ENCODE measurements around the gene SLC9A7. TPM values are rescaled to one million over a fixed set of nuclear protein-coding genes. Genes with fewer than 3 reads are reported as not detected.
"Not testable (repeated sequence)": the region's sequence is repeated elsewhere in the genome, so short reads cannot be mapped to it uniquely, and the experiment has no call there.

Gene SLC9A7
- polyA plus RNA-seq (2012; ENCODE audit: low read depth, missing spikeins): 15.0 TPM

DNA sequence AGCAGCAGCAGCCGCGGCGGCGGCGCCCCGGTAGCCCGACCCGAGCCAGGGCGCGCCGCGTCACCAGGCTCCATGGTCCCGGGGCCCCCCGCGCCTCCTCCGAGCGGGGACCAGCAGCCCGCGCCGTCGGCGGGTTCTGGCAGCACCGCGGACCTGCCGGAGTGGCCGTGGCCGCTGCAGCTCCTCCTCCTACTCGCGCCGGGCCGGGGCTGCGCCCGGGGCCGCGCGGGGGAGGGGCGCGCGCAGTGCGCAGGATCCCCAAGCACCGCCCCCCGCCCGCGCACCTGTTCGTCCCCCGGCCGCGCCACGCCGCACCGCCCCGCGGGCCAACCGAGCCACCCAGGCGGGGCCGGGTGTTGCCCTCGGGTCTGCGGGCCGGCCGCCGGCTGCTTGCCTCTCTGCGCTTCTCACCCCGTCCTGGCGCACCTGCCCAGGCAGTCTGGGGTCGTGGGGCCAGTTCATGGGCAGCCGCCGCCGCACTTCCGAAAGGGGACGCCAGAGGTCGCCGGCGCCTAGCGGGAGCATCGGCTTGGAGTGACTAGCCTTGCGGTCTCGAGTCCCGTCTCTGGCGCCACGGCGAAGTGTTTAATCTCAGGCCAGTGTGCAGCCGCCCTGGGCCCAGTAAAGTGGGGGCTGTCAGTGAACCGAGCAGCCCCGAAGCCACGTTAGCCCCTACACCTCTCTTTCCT, at the start of gene SLC9A7:
Gene SLC9A7, minus strand, starts transcription at position 163 of the 689 bp plus-strand sequence. Its CDS starts 89 bp downstream, at position 74.
- FAIRE-seq: peak; percentile 97
- peak; percentile 31 for DNase-seq (ENCODE audit: insufficient read length, low spot score)
- TF ChIP-seq PAX5 (IDR thresholded peaks at IDR 0.05; ENCODE audit: insufficient read depth, low read length, severe bottlenecking): peak; percentile 2
- TF ChIP-seq POLR2A (IDR thresholded peaks at IDR 0.05; ENCODE audit: low read depth, low read length): no peak

DNA sequence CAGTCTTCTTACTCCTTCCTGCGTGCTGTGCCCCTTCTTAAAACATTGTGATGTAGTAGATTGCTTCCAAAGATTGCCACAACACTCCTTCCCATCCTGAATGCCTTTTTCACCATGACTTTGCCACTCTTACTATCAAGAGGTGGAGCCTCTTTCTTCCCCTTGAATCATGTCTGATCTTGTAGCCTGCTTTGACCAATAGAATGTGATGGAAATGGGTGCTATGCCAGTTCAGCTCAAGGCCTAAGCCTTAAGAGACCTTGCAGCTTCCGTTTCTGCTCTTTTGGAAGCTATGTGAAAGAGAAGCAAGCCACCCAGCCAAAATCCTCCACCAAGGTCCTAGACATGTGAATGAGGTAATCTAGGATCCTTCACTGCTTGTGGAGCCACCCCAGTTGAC, 46.4 kb upstream of the SLC9A7 start:
- FAIRE-seq (no peak), DNase-seq (ENCODE audit: insufficient read length, low spot score) (no peak)
- TF ChIP-seq SPI1 (IDR thresholded peaks at IDR 0.05; ENCODE audit: low read depth, low read length): no peak
- no peak for TF ChIP-seq PAX5 (IDR thresholded peaks at IDR 0.05; ENCODE audit: insufficient read depth, low read length, severe bottlenecking)
- TF ChIP-seq POLR2A (IDR thresholded peaks at IDR 0.05; ENCODE audit: low read depth, low read length): no peak
- TF ChIP-seq POLR2AphosphoS5 (IDR thresholded peaks at IDR 0.05; ENCODE audit: low read depth, low read length): no peak
- TF ChIP-seq POU2F2 (IDR thresholded peaks at IDR 0.05; ENCODE audit: low read depth, low read length): no peak
- TF ChIP-seq TAF1 (IDR thresholded peaks at IDR 0.05; ENCODE audit: low read depth, low read length): no peak

DNA sequence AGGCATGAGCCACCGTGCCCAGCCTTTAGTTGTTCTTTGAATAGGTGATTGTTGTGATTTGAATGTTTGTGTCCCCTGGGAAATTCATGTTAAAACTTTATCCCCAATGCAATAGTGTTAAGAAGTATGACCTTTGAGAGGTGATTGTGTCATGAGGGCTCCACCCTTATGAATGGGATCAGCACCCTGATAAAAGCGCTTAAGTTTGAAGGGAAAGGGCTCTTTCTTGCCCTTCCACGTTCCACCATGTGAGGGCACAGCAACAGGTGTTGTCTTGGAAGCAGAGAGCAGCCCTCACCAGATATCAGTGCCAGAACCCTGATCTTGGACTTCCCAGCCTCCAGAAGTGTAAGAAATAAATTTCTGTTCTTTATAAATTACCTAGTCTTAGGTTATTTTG, 44.2 kb upstream of the SLC9A7 start:
- no peak for DNase-seq (ENCODE audit: insufficient read length, low spot score)
- no peak for FAIRE-seq
- TF ChIP-seq POU2F2 (IDR thresholded peaks at IDR 0.05; ENCODE audit: low read depth, low read length) (no peak), SPI1 (IDR thresholded peaks at IDR 0.05; ENCODE audit: low read depth, low read length) (no peak), TAF1 (IDR thresholded peaks at IDR 0.05; ENCODE audit: low read depth, low read length) (no peak), PAX5 (IDR thresholded peaks at IDR 0.05; ENCODE audit: insufficient read depth, low read length, severe bottlenecking) (no peak)

DNA sequence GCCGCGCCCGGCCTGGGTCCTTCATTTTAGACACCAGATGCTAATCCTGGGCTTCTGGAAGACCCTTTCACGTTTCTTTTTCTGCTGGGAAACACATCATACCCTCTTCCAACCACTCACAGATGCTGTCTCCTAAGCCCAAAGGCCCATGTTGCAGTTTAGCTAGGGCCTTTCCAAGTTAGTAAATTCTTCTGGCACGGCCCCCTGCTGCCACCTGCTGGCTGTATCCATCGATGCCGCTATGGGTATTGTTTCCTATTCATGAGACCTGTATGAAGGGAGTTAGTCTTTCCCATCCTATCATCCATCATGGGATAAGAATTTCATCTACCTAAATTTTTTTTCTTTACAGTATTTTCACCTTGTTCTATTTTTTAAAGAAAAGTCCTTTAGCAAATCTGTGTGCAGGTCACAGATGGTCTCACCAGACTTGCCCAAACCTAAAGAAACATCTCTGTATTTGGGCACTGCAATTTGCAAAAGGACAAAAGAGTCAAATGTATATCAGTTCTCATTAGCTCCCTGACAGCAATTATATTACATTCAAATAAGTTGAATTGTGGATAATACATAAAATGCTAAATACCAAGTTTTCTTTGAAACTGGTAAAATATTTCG, 37.8 kb upstream of the SLC9A7 start:
- FAIRE-seq (peak; percentile 73), DNase-seq (ENCODE audit: insufficient read length, low spot score) (peak; percentile 13)
- no peak for TF ChIP-seq POLR2A (IDR thresholded peaks at IDR 0.05; ENCODE audit: low read depth, low read length)
- TF ChIP-seq POLR2AphosphoS5 (IDR thresholded peaks at IDR 0.05; ENCODE audit: low read depth, low read length): no peak
- no peak for TF ChIP-seq SPI1 (IDR thresholded peaks at IDR 0.05; ENCODE audit: low read depth, low read length)
- no peak for TF ChIP-seq POU2F2 (IDR thresholded peaks at IDR 0.05; ENCODE audit: low read depth, low read length)
- TF ChIP-seq PAX5 (IDR thresholded peaks at IDR 0.05; ENCODE audit: insufficient read depth, low read length, severe bottlenecking): no peak

DNA sequence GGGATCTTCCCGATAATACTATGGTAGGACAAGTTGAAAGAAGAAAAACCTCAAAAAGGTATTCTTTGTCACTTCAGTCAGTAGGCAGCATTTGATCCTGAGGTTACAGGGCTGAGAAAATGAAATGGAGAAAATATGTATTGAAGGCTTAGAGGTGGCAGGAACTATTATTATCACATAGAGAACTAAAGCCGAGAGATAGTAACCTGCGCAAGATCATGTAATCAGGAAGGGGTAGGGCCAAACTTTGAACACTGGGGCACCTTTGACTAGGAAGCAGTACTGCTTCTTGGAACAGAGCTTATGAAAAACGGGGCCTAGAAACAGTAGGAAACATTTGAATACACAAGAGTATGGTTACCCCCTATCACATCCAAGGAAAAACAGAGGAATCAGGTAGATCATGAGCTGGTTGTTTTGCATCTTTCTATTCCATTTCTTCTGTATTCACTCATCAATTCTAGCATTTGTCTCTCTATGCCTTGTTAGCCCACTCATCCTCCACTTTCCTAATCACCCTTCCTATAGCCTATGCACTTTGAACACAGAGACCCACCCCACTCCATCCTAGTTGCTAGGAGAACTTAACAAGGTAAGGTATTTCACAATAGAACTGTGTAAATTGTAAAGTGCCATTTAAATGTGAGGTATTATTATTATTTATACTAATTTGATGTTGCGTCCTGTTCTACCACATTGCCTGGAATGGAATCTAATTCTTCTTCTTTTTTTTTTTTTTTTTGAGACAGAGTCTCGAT, 34.6 kb upstream of the SLC9A7 start:
- DNase-seq (ENCODE audit: insufficient read length, low spot score) (no peak), FAIRE-seq (no peak)
- TF ChIP-seq POLR2A (IDR thresholded peaks at IDR 0.05; ENCODE audit: low read depth, low read length) (no peak), POU2F2 (IDR thresholded peaks at IDR 0.05; ENCODE audit: low read depth, low read length) (no peak), TAF1 (IDR thresholded peaks at IDR 0.05; ENCODE audit: low read depth, low read length) (no peak)

DNA sequence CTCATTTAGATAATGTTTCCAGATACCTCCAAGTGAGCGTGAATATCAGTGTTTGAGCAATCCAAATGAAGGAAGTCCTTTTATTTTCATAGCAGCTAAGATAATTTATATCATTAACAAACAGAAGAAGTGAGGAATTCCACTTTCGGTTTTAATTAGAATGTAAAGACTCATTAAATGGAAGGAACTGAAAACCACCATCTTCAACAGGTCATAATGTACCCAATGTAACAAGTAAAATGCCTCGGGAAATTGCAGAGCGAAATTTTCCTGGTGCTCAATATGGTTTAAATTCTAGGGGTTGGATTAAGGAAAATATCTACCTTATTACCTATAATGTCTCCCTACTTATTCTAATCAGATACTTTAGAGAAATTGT, 33.9 kb upstream of the SLC9A7 start:
- TF ChIP-seq POLR2A (IDR thresholded peaks at IDR 0.05; ENCODE audit: low read depth, low read length) (no peak), POLR2AphosphoS5 (IDR thresholded peaks at IDR 0.05; ENCODE audit: low read depth, low read length) (no peak), TAF1 (IDR thresholded peaks at IDR 0.05; ENCODE audit: low read depth, low read length) (no peak), SPI1 (IDR thresholded peaks at IDR 0.05; ENCODE audit: low read depth, low read length) (0 out of 2 replicates have a peak, but pooled peaks have one; percentile 11), POU2F2 (IDR thresholded peaks at IDR 0.05; ENCODE audit: low read depth, low read length) (no peak)
- no peak for FAIRE-seq

DNA sequence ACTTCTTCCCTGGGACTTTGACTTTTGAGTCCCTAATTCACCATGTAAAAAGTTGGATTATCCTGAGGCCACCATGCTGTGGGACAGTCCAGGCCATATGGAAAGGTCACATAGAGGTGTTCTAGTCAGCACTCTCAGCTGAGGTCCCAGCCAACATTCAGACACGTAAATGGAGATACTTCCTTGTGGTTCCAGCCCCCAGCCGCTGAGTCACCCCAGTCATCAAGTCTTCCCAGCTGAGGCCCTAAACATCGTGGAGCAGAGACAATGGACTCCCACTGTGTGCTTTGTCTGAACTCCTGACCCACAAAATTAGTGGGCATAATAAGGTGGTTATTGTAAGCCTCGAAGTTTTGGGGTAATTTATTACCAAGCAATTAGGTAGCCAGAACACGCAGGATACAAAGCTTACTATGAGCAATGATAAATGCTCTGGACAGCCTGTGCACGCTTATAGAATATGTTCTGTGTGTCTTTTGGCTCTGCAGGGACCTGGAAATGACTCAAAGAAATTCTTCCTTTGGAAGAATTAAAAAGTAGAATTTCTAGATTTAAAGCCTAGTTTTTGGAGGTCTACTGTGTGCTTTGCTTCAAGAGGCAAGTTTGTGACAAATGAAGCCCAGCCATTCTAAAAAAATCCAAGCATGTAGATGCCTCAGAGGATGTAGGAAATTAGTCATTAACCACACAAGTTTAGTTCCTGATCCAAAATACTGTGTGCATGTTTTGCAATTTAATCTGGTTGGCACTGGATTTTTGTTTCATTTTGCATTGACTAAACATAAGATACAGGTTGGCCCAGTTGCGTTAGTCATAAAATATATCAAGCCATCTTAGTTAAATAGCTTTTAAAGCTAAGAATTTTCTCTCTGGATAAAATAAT, 33.2 kb upstream of the SLC9A7 start:
- DNase-seq (ENCODE audit: insufficient read length, low spot score) (no peak), FAIRE-seq (peak; percentile 90)
- TF ChIP-seq POLR2AphosphoS5 (IDR thresholded peaks at IDR 0.05; ENCODE audit: low read depth, low read length) (no peak), TAF1 (IDR thresholded peaks at IDR 0.05; ENCODE audit: low read depth, low read length) (no peak), SPI1 (IDR thresholded peaks at IDR 0.05; ENCODE audit: low read depth, low read length) (no peak), POLR2A (IDR thresholded peaks at IDR 0.05; ENCODE audit: low read depth, low read length) (no peak), PAX5 (IDR thresholded peaks at IDR 0.05; ENCODE audit: insufficient read depth, low read length, severe bottlenecking) (no peak), POU2F2 (IDR thresholded peaks at IDR 0.05; ENCODE audit: low read depth, low read length) (no peak)

More for the DNA sequence above, 33.9 kb upstream of the SLC9A7 start:
- DNase-seq (ENCODE audit: insufficient read length, low spot score): no peak

DNA sequence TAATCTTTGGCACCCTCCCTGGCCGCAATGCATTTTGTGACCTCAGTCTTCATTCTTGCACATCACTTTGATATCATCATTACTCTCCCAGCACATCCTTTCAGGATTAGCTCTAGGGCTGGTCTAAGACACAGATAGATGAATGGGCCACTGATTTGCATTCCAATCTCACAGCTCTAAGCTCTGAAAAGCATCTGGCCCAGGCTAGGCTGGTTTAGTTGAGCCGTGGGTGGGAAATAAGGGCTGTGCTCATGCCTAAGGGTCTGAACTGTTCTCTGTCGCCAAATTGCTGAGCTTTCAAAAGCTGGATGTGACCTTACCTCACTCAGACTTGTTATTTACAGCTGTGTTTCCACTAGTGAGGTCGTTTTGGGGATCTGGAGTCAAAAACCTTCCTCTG, 30.0 kb upstream of the SLC9A7 start:
- TF ChIP-seq POU2F2 (IDR thresholded peaks at IDR 0.05; ENCODE audit: low read depth, low read length) (no peak), POLR2A (IDR thresholded peaks at IDR 0.05; ENCODE audit: low read depth, low read length) (no peak), TAF1 (IDR thresholded peaks at IDR 0.05; ENCODE audit: low read depth, low read length) (no peak), PAX5 (IDR thresholded peaks at IDR 0.05; ENCODE audit: insufficient read depth, low read length, severe bottlenecking) (no peak), SPI1 (IDR thresholded peaks at IDR 0.05; ENCODE audit: low read depth, low read length) (no peak), POLR2AphosphoS5 (IDR thresholded peaks at IDR 0.05; ENCODE audit: low read depth, low read length) (no peak)
- no peak for DNase-seq (ENCODE audit: insufficient read length, low spot score)
- FAIRE-seq: no peak

DNA sequence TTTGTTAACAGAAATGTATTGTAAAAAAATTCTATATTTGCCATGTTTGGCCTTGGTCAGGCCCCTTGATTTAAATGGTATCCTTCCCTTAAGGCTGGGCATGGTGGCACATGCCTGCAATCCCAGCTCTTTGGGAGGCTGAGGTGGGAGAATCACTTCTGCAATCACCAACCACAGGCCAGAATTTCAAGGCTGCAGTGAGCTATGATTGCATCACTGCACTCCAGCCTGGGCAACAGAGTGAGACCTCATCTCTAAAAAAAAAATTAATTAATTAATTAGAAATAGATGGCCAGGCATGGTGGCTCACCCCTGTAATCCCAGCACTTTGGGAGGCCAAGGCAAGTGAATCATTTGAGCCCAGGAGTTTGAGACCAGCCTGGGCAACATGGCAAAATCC, 25.5 kb upstream of the SLC9A7 start:
- not testable (repeated sequence) for FAIRE-seq; DNase-seq (ENCODE audit: insufficient read length, low spot score)

Data from GM12891 (cell line).